Neural progenitor cell (in vitro differentiated cells): ENCODE measurements around the gene CSF1R.

Experiments
- EZH2 ChIP-seq: fragments of 200-600 bp; sonication (generic); IDR thresholded peaks from 2 replicates; pipeline ENCODE4 v1.6.1; 2017; ENCODE audit warnings: antibody characterized with exemption, mild to moderate bottlenecking, moderate library complexity
- EZH2phosphoT487 ChIP-seq: fragments of 200-600 bp; sonication (generic); IDR thresholded peaks from 2 replicates; pipeline ENCODE4 v1.6.1; 2017; ENCODE audit warnings: antibody characterized with exemption
- TF ChIP-seq, protein P1 (sequence below): fragments of 200-600 bp; sonication (generic); IDR thresholded peaks from 2 replicates; pipeline ENCODE4 v1.5.1; 2017; ENCODE audit warnings: antibody characterized with exemption, mild to moderate bottlenecking

GRCh38 chr5:150129813-150130492 lies 43.6 kb upstream of the CSF1R start:
- TF ChIP-seq, protein P1, sequence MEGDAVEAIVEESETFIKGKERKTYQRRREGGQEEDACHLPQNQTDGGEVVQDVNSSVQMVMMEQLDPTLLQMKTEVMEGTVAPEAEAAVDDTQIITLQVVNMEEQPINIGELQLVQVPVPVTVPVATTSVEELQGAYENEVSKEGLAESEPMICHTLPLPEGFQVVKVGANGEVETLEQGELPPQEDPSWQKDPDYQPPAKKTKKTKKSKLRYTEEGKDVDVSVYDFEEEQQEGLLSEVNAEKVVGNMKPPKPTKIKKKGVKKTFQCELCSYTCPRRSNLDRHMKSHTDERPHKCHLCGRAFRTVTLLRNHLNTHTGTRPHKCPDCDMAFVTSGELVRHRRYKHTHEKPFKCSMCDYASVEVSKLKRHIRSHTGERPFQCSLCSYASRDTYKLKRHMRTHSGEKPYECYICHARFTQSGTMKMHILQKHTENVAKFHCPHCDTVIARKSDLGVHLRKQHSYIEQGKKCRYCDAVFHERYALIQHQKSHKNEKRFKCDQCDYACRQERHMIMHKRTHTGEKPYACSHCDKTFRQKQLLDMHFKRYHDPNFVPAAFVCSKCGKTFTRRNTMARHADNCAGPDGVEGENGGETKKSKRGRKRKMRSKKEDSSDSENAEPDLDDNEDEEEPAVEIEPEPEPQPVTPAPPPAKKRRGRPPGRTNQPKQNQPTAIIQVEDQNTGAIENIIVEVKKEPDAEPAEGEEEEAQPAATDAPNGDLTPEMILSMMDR: peak; percentile 93
- TF ChIP-seq EZH2 (no peak), EZH2phosphoT487 (no peak)
